Thymus (tissue), 11 donors: ENCODE results near the gene KRAS. TPM values are rescaled to one million over a fixed set of nuclear protein-coding genes. Genes with fewer than 3 reads are reported as not detected.

Source experiments
- DNase-seq, 9 donors: peaks; one replicate each; pipeline ENCODE4 v3.0.0-alpha.2; 2013; ENCODE audit warnings: low spot score in 9 of 9, low read depth in 6 of 9, missing footprints in 1 of 9
- H3K27ac ChIP-seq, 2 donors: one replicate each; pipeline ENCODE4 v1.5.1; 2013; ENCODE audit warnings: control low read depth in 1 of 2, low read depth in 1 of 2, low read length in 1 of 2, mild to moderate bottlenecking in 1 of 2, moderate library complexity in 1 of 2
- H3K27me3 ChIP-seq, 2 donors: one replicate each; pipeline ENCODE4 v1.5.1; 2013; ENCODE audit warnings: low read length in 1 of 2; ENCODE audit not compliant: control insufficient read depth in 2 of 2, insufficient read depth in 1 of 2
- H3K36me3 ChIP-seq, 2 donors: one replicate each; pipeline ENCODE4 v1.5.1; 2013; ENCODE audit warnings: low read length in 1 of 2, mild to moderate bottlenecking in 1 of 2, moderate library complexity in 1 of 2; ENCODE audit not compliant: control insufficient read depth in 2 of 2, insufficient read depth in 2 of 2
- H3K4me1 ChIP-seq, 2 donors: one replicate each; pipeline ENCODE4 v1.5.1; 2013; ENCODE audit warnings: low read length in 2 of 2; ENCODE audit not compliant: control insufficient read depth in 2 of 2, insufficient read depth in 2 of 2
- H3K4me3 ChIP-seq, 2 donors: one replicate each; pipeline ENCODE4 v1.5.1; 2013; ENCODE audit warnings: low read length in 2 of 2, control low read depth in 1 of 2, mild to moderate bottlenecking in 1 of 2
- H3K9me3 ChIP-seq, 2 donors: one replicate each; pipeline ENCODE4 v1.5.1; 2013; ENCODE audit warnings: low read length in 1 of 2, mild to moderate bottlenecking in 1 of 2; ENCODE audit not compliant: control insufficient read depth in 2 of 2, insufficient read depth in 1 of 2
- WGBS: extraction: QIAGEN DNeasy Blood & Tissue Kit; methylation state at CpG from one replicate; pipeline ENCODE4 v1.1.7; 2013; 5-methylcytosine and 5-hydroxymethylcytosine counted together
- polyA plus RNA-seq: library from polyadenylated mRNA; stranded (reverse); fragments of 200-250 nt; gene quantifications from one replicate; pipeline ENCODE4 v1.2.3, GENCODE V29; 2013
- total RNA-seq: library from RNA; stranded (reverse); fragments of 120-200 nt; gene quantifications from one replicate; pipeline ENCODE4 v1.2.4, GENCODE V29; 2013
- donor health status: healthy.

KRAS gene
- total and polyA plus RNA-seq, 2 donors: 10.7 to 14.8 TPM

DNA sequence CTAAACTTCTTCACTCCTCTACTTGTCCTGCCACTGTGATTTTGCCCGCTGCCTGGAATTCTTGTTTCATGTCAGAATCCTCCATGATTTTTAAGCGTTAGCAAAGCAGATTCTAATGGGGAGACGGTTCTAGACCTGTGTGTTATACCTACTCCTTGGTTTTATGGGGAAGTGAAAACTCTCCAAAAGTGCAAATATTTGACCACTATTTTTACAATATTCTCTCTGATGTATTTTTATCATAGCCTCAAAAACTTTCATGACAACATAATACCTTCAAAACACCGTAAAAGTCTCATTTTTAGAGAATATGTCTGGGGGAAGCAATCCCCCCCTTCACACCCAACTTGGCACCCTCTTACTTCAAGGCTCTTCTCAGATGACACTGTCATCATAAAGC, 12.9 kb upstream of the KRAS start:
- H3K4me1 ChIP-seq: no peaks in the 10 kb centered on the region
- no peaks in the 10 kb centered on the region for H3K36me3 ChIP-seq
- WGBS: 96% methylated on average over 4 of the region's 4 CpGs
- no peak overlapping the region for H3K27ac ChIP-seq
- no peaks in the 10 kb centered on the region for H3K27me3 ChIP-seq
- no peak for DNase-seq
- no peak overlapping the region for H3K4me3 ChIP-seq
- H3K9me3 ChIP-seq: no peaks in the 10 kb centered on the region

DNA sequence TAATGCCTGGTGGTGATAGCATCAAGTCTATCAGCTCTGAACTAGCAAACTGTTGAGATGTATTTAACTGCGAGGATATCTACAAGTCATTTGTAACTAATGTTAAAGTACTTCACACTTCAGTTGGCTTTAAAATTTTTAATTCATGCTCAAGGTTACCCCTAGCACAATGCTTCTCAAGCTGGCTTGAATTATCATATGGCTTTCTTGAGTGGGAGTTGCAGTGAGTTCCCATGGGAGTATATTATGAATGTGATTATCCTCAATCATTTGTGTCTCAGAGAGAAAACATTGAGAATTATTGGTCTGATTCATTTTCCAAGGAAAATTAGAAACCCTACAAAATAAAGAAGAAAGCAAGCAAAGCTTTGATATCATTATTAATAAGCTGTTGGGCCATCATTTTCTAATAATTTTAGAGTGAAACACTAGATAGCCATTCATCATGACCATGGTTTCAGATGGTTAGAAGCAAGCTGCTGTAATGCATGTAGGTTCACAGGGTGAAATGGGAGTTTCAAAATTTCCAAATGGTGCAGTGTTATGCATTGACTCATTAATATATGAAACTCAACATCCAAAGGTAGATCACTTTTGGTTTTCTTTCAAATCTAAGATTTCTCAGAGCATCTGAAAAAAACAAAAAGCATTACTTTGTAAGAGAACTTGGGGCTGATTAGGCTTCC, 11.8 kb upstream of the KRAS start:
- Histone ChIP-seq H3K36me3 (no peaks in the 10 kb centered on the region), H3K4me3 (no peak overlapping the region), H3K4me1 (no peaks in the 10 kb centered on the region), H3K9me3 (no peaks in the 10 kb centered on the region), H3K27ac (no peak overlapping the region), H3K27me3 (no peaks in the 10 kb centered on the region)
- 94% methylated on average over 1 of the region's 1 CpG for WGBS
- no peak for DNase-seq

DNA sequence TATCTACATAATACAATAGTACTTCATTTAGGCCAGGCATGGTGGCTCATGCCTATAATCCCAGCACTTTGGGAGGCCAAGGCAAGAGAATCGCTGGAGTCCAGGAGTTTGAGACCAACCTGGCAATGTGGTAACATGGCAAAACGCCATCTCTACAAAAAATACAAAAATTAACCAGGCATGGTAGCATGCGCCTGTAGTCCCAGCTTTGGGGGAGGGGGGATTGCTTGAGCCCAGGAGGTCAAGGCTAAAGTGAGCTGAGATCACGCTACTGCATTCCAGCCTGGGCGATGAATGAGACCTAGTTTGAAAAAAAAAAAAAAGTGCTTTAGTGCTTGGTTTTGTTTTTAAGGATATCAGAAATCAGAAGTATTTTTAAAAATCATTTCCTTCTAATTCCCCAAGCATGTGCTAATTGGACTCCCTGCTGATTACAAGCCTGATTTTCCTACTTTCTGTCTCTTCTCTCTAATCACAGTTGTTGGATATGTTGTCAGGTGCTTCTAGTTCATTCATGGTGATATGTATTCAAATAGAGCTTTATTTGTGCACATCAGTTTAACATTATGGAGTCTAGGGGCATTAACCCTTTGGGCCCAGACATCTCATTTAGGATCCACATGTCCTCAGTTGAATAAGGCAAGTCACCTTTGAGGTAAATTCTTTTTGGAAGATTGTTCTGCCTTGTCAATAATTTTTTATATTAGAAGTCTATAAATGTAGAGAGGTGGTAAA, 7.0 kb upstream of the KRAS start:
- Histone ChIP-seq H3K4me1 (peaks cover 0 to 3% of the 10 kb centered on the region in 2 donors), H3K9me3 (no peaks in the 10 kb centered on the region), H3K27me3 (no peaks in the 10 kb centered on the region), H3K36me3 (no peaks in the 10 kb centered on the region), H3K4me3 (no peak overlapping the region), H3K27ac (no peak overlapping the region)
- no peak for DNase-seq
- WGBS: 98% methylated on average over 5 of the region's 5 CpGs

DNA sequence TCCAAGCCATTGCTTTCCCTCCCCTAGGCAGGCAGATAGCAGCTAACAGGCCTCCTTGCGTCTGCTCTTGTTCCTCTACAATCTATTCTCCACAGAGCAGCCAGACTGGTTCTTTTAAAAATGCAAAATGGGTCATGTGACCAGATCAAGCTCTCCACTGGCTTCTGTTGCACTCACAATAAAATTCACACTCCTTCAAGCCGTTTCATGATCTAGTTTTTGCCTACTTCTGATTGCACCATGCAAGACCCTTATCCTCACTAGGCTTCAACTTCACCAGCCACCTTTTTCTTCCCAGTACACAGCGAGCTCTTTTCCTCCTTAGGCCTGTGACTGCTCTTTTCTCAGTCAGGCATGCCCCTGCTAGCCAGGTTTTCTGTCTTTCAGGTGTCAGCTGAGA, 6.1 kb upstream of the KRAS start:
- peaks cover 0 to 3% of the 10 kb centered on the region in 2 donors for H3K4me1 ChIP-seq
- no peaks in the 10 kb centered on the region for H3K27me3 ChIP-seq
- no peak for DNase-seq
- no peak overlapping the region for H3K4me3 ChIP-seq
- no peak overlapping the region for H3K27ac ChIP-seq
- WGBS: 92% methylated on average over 3 of the region's 3 CpGs
- H3K36me3 ChIP-seq: no peaks in the 10 kb centered on the region
- H3K9me3 ChIP-seq: no peaks in the 10 kb centered on the region

DNA sequence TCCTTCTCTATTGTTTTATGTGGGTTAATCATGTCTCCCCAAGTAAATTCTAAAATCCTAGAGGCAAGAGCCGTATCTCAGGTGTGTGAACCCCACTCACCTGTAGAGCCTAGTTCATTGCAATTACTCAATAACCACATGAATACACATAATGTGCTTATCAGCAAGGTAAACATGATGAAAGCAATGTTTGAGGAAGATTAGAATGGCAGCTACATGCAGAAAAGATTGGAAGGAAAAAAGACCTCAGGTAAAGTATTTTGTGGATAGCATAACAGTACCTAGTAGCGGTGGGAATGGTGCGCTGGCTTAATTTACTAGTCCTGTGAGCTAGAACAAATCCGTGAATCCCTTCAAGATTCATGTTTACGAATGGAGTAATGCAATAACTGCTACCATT, 5.3 kb upstream of the KRAS start:
- Histone ChIP-seq H3K4me3 (no peak overlapping the region), H3K27me3 (peaks cover 0 to 3% of the 10 kb centered on the region in 2 donors), H3K36me3 (no peaks in the 10 kb centered on the region), H3K27ac (no peak overlapping the region), H3K4me1 (peaks cover 2 to 7% of the 10 kb centered on the region in 2 donors), H3K9me3 (no peaks in the 10 kb centered on the region)
- no peak for DNase-seq
- WGBS: 96% methylated on average over 5 of the region's 5 CpGs

DNA sequence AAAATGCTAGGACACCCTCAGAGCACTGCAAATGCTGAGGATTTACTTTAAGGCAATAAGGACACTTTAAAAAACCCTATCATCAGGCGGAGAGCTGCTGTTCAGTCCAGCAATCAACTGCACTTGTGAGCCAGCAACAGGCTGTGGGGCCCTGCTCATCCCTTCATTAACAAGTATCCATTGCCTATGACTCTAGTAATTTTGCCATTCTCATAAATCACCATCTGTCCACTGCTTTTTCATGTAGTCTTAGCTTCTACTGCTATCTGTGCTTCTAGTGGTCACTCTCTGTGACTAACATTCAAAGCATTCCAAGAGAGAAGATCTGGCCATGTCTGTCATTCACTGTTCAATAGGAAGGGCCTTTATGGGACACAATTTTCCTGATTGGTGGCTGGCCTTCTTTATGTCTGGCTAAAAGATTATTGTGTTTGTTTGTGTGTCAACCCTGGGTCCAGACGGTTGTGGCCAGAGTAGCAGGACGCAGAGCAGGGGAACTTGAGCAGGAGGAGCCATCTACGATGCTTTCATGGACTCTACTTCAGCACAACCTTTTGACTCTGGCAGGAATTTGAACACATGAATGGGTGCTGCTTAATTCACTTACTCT, 3.6 kb upstream of the KRAS start:
- no peak for DNase-seq
- peaks cover 2 to 11% of the 10 kb centered on the region in 2 donors for H3K4me1 ChIP-seq
- H3K36me3 ChIP-seq: no peaks in the 10 kb centered on the region
- H3K9me3 ChIP-seq: no peaks in the 10 kb centered on the region
- WGBS: 99% methylated on average over 4 of the region's 4 CpGs
- H3K27me3 ChIP-seq: peaks cover 0 to 3% of the 10 kb centered on the region in 2 donors
- H3K4me3 ChIP-seq: no peak overlapping the region
- H3K27ac ChIP-seq: no peak overlapping the region

DNA sequence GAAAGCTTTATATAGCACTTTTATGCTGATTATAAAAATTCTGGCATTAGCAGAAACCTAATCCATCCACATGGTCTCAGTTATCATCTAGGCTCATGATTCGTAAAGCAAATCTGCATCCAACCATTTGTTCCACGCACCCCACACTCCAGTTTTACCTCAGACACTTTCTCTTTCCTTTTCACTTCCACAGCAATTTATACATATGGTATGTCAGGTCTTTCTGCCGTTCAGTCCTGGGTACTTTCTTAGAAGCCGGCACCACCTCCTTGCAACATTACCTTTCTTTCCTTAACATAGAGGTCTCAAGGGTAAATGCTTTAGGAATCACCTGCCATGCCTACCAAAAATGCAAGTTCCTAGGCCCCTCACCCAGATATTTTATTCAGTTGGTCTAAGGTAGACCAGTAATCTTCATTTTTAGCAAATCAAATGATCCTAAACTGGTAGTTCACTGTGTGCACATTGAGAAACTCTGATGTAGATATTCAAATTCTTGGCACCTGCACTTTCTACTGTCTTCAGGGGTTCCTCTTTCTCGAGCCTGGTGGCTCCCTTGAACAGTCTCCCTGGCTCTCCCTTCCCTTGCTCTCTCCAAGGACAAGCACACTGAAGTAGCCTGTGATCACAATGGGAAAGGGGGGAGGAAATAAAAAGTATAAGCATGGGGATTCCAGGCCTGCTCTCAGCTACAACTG, 2.8 kb upstream of the KRAS start:
- no peaks in the 10 kb centered on the region for H3K9me3 ChIP-seq
- no peak overlapping the region for H3K27ac ChIP-seq
- H3K4me3 ChIP-seq: no peak overlapping the region
- no peak for DNase-seq
- peaks cover 0 to 3% of the 10 kb centered on the region in 2 donors for H3K27me3 ChIP-seq
- H3K4me1 ChIP-seq: peaks cover 5 to 11% of the 10 kb centered on the region in 2 donors
- 77% methylated on average over 5 of the region's 5 CpGs for WGBS
- no peaks in the 10 kb centered on the region for H3K36me3 ChIP-seq

DNA sequence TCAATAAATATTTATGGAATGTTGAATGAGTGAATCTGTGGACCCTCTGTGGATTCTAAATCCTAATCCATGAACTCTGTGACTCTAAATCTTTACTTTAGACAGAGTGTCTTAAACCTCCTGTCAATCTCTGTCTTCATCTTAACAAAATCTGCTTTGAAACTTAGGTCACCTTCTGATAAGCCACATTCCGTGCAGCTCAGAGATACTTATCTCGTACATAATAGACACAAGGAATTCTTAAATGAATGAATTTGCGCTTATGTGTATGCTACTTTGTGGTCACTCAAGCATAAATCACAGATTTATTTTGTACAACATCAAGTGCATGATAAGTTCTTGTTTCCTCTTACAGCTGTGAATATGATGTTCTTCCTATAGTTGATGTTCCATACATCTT, 2.2 kb upstream of the KRAS start:
- no peak overlapping the region for H3K27ac ChIP-seq
- H3K4me3 ChIP-seq: no peak overlapping the region
- peaks cover 0 to 3% of the 10 kb centered on the region in 2 donors for H3K27me3 ChIP-seq
- DNase-seq: no peak
- peaks cover 8 to 11% of the 10 kb centered on the region in 2 donors for H3K4me1 ChIP-seq
- 90% methylated on average over 3 of the region's 3 CpGs for WGBS
- no peaks in the 10 kb centered on the region for H3K9me3 ChIP-seq
- H3K36me3 ChIP-seq: no peaks in the 10 kb centered on the region

DNA sequence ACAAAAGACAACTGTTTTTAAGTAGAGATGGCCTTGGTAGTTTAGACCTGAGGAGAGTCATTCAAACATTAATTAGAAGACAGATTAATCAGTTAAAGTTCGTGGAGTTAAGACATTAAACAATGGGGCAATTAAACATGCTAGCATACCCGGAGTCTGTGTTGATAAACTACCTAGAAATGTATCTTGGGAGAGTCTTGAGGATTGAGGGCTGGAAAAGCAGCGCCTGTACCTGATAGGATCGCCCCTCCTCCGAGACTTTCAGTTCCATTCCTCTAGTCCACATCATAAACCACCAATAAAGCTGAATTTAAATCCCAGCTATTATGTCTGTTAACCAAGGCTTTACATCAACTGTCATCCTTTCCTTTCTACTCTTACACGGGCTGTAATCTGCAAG, 1.0 kb upstream of the KRAS start:
- Histone ChIP-seq H3K4me1 (peaks cover 8 to 11% of the 10 kb centered on the region in 2 donors), H3K36me3 (no peaks in the 10 kb centered on the region), H3K9me3 (no peaks in the 10 kb centered on the region), H3K27me3 (peaks cover 0 to 3% of the 10 kb centered on the region in 2 donors), H3K27ac (peak overlapping the region in 1 of 2 donors; percentile 77), H3K4me3 (peak overlapping the region; percentile 53 to 93)
- DNase-seq: no peak
- 88% methylated on average over 6 of the region's 6 CpGs for WGBS
